CD14-positive monocyte (primary cell): ENCODE measurements around the gene TXNRD2. TPM values are rescaled to one million over a fixed set of nuclear protein-coding genes. Genes with fewer than 3 reads are reported as not detected.
A peak's percentile ranks its signal among the peaks of the same experiment; 100 is the strongest.

Source experiments
- DNase-seq, 3 donors: peaks; one replicate each; pipeline ENCODE4 v3.0.0-alpha.2; 2011 to 2022
- H2AFZ ChIP-seq: 2 replicates; pipeline ENCODE4 v1.6.0; 2012; ENCODE audit warnings: mild to moderate bottlenecking, low read depth, low read length, inconsistent platforms; ENCODE audit not compliant: insufficient read depth, poor library complexity, severe bottlenecking
- H3K27ac ChIP-seq, 2 donors: 1 replicate in 1 of 2; 2 replicates in 1 of 2; pipeline ENCODE4 v1.5.1; 2012 to 2013; ENCODE audit warnings: low read length in 2 of 2, control low read depth in 1 of 2, inconsistent platforms in 1 of 2, low read depth in 1 of 2, mild to moderate bottlenecking in 1 of 2
- H3K27me3 ChIP-seq, 2 donors: one replicate each; pipeline versions ENCODE4 v1.6.0 to v1.6.1; 2011 to 2013; ENCODE audit warnings: low read length in 2 of 2; ENCODE audit not compliant: control insufficient read depth in 2 of 2, insufficient read depth in 2 of 2
- H3K36me3 ChIP-seq, 2 donors: replicated peaks in 1 of 2; 1 replicate in 1 of 2; 2 replicates in 1 of 2; pipeline versions ENCODE4 v1.5.1 to v1.6.1; 2012 to 2013; ENCODE audit warnings: low read length in 2 of 2, control low read depth in 1 of 2, inconsistent platforms in 1 of 2, mild to moderate bottlenecking in 1 of 2; ENCODE audit not compliant: insufficient read depth in 2 of 2, control insufficient read depth in 1 of 2
- H3K4me1 ChIP-seq, 2 donors: 1 replicate in 1 of 2; 2 replicates in 1 of 2; pipeline versions ENCODE4 v1.5.1 to v1.6.1; 2012 to 2013; ENCODE audit warnings: low read length in 2 of 2, control low read depth in 1 of 2, inconsistent platforms in 1 of 2, mild to moderate bottlenecking in 1 of 2, moderate library complexity in 1 of 2; ENCODE audit not compliant: insufficient read depth in 2 of 2, control insufficient read depth in 1 of 2
- H3K4me2 ChIP-seq: replicated peaks from 2 replicates; pipeline ENCODE3; 2012; ENCODE audit warnings: low read length, moderate library complexity, mild to moderate bottlenecking; ENCODE audit not compliant: poor library complexity, severe bottlenecking; ENCODE audit errors: extremely low read depth
- H3K4me3 ChIP-seq, 3 experiments: fragments of 200-600 bp in 1 of 3; sonication (generic) in 1 of 3; replicated peaks in 1 of 3; 1 replicate in 2 of 3; 2 replicates in 1 of 3; pipeline ENCODE4 v1.5.1; 2011 to 2013; ENCODE audit warnings: low read length in 3 of 3, mild to moderate bottlenecking in 3 of 3, control low read depth in 2 of 3, low read depth in 2 of 3, inconsistent platforms in 1 of 3, moderate library complexity in 1 of 3
- H3K79me2 ChIP-seq: 2 replicates; pipeline ENCODE4 v1.6.0; 2012; ENCODE audit warnings: mild to moderate bottlenecking, control low read depth, inconsistent platforms, low read length, moderate library complexity; ENCODE audit not compliant: insufficient read depth
- H3K9ac ChIP-seq: 2 replicates; pipeline ENCODE4 v1.6.0; 2017; ENCODE audit warnings: low read length, mild to moderate bottlenecking; ENCODE audit not compliant: insufficient read depth, poor library complexity, severe bottlenecking
- H3K9me3 ChIP-seq, 2 donors: replicated peaks in 1 of 2; 1 replicate in 1 of 2; 2 replicates in 1 of 2; pipeline versions ENCODE4 v1.5.1 to v1.6.1; 2012 to 2013; ENCODE audit warnings: low read length in 2 of 2, control low read depth in 1 of 2; ENCODE audit not compliant: control insufficient read depth in 1 of 2, insufficient read depth in 1 of 2
- H4K20me1 ChIP-seq: 2 replicates; pipeline ENCODE4 v1.6.0; 2012; ENCODE audit warnings: mild to moderate bottlenecking, low read length, control low read depth, moderate library complexity; ENCODE audit not compliant: insufficient read depth
- H3K27ac Mint-ChIP-seq, 7 donors: one replicate each; pipeline ENCODE4 v1.8.0; 2020; ENCODE audit warnings: mild to moderate bottlenecking in 7 of 7, mixed read lengths in 7 of 7, moderate library complexity in 6 of 7, inconsistent platforms in 2 of 7
- H3K27me3 Mint-ChIP-seq, 3 donors: one replicate each; pipeline ENCODE4 v1.8.0; 2021 to 2022; ENCODE audit warnings: low read depth in 3 of 3, mild to moderate bottlenecking in 3 of 3, mixed read lengths in 3 of 3, moderate library complexity in 3 of 3, inconsistent platforms in 1 of 3
- H3K36me3 Mint-ChIP-seq, 2 donors: one replicate each; pipeline ENCODE4 v1.8.0; 2020; ENCODE audit warnings: mixed read lengths in 2 of 2, inconsistent platforms in 1 of 2, mild to moderate bottlenecking in 1 of 2
- H3K4me1 Mint-ChIP-seq: one replicate; pipeline ENCODE4 v1.8.0; 2020; ENCODE audit warnings: mild to moderate bottlenecking, mixed read lengths
- H3K4me3 Mint-ChIP-seq, 2 donors: one replicate each; pipeline ENCODE4 v1.8.0; 2020; ENCODE audit warnings: mild to moderate bottlenecking in 2 of 2, mixed read lengths in 2 of 2, moderate library complexity in 1 of 2
- H3K9me3 Mint-ChIP-seq, 7 donors: one replicate each; pipeline ENCODE4 v1.8.0; 2020 to 2022; ENCODE audit warnings: mixed read lengths in 7 of 7, mild to moderate bottlenecking in 6 of 7, moderate library complexity in 6 of 7, inconsistent platforms in 2 of 7
- WGBS: methylation state at CpG from one replicate; pipeline ENCODE4 v1.1.5; 2013; ENCODE audit warnings: missing lambda C conversion rate; ENCODE audit not compliant: insufficient coverage; 5-methylcytosine and 5-hydroxymethylcytosine counted together
- intact Hi-C, 2 donors: fragments of 100-400 bp; cut with micrococcal nuclease; formaldehyde crosslinking; loops; one replicate each; pipeline versions ENCODE4 v1.15.0 to v1.15.1; 2023
- polyA plus RNA-seq, 3 donors: library from polyadenylated mRNA; depleted of rRNA in 1 of 3; unstranded in 2 of 3; stranded (reverse) in 1 of 3; fragments of 300-500 nt in 2 of 3; fragments of >200 nt in 1 of 3; fragmentation: Illumina TruSeq in 2 of 3; gene quantifications; 1 replicate in 2 of 3; 2 replicates in 1 of 3; pipeline ENCODE4 v1.2.3, GENCODE V29; 2012 to 2021
- TF ChIP-seq, protein P1 (sequence below): fragments of 200-600 bp; IDR thresholded peaks from one replicate; pipeline ENCODE4 v1.8.0; 2022; ENCODE audit warnings: antibody characterized with exemption, mild to moderate bottlenecking

TXNRD2 gene
- polyA plus RNA-seq, 3 donors, result 24.9 to 54.9 (median 30.8) TPM

DNA sequence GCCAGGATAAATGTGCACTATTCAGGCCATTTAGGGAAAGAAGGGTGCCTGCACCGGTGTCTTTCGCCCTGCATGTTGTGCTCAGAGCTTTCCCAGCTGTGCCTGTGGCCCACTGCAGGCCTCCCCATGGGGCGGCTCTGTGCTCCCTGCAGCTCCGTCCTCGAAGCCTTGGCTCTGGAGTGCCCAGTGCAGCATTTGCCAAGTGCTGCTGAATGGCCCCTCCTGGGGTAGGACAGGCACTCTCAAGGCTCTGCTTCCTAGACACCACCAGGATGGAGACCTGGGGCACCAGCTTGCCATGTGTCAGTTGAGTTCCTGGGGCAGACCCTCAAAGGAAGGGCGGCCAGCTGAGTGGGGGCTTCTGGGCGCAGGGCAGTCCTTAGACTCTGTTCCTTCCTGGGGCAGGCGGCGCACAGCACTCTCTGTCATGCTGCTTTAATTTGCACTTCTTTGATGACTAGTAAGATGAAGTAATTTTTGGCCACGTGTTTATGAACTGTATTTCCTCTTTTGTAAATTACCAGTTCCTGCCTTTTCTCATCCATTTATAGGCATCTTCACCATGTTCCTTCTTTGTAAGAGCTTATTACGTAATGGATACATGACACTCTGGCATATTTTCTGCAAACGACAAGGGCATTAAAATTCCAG is 54.9 kb downstream of the TXNRD2 start:
- intact Hi-C loops, result loop anchor here (2.0 to 5.0 kb wide), 2 partner anchors 32 to 34 kb away; partner anchors contain the start of genes GNB1L (in 2 of the 2) and RTL10 (in 2 of the 2)
- Histone ChIP-seq H3K9ac (peak overlapping the region; percentile 45), H3K4me1 (peaks cover 31 to 38% of the 10 kb centered on the region in 2 donors), H3K79me2 (no peaks in the 10 kb centered on the region), H3K4me3 (peak overlapping the region in 1 of 3 experiments; percentile 13), H3K27ac (peak overlapping the region; percentile 83 to 90), H3K9me3 (no peaks in the 10 kb centered on the region), H4K20me1 (peaks cover 7% of the 10 kb centered on the region), H3K27me3 (no peaks in the 10 kb centered on the region), H3K4me2 (peak overlapping the region; percentile 58), H3K36me3 (peaks cover 14 to 18% of the 10 kb centered on the region in 2 donors), H2AFZ (peak overlapping the region; percentile 70)
- Mint-ChIP-seq H3K9me3 (no peaks in the 10 kb centered on the region), H3K4me1 (peaks cover 34% of the 10 kb centered on the region), H3K27me3 (peaks cover 0 to 2% (median 0%) of the 10 kb centered on the region in 3 donors), H3K36me3 (peaks cover 24 to 57% of the 10 kb centered on the region in 2 donors), H3K27ac (peak overlapping the region; percentile 84 to 97 (median 94)), H3K4me3 (peak overlapping the region in 1 of 2 donors; percentile 48)
- 40% methylated on average over 9 of the region's 12 CpGs for WGBS
- TF ChIP-seq, protein P1, sequence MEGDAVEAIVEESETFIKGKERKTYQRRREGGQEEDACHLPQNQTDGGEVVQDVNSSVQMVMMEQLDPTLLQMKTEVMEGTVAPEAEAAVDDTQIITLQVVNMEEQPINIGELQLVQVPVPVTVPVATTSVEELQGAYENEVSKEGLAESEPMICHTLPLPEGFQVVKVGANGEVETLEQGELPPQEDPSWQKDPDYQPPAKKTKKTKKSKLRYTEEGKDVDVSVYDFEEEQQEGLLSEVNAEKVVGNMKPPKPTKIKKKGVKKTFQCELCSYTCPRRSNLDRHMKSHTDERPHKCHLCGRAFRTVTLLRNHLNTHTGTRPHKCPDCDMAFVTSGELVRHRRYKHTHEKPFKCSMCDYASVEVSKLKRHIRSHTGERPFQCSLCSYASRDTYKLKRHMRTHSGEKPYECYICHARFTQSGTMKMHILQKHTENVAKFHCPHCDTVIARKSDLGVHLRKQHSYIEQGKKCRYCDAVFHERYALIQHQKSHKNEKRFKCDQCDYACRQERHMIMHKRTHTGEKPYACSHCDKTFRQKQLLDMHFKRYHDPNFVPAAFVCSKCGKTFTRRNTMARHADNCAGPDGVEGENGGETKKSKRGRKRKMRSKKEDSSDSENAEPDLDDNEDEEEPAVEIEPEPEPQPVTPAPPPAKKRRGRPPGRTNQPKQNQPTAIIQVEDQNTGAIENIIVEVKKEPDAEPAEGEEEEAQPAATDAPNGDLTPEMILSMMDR, result no peak
- peak; percentile 87 to 98 (median 94) for DNase-seq

DNA sequence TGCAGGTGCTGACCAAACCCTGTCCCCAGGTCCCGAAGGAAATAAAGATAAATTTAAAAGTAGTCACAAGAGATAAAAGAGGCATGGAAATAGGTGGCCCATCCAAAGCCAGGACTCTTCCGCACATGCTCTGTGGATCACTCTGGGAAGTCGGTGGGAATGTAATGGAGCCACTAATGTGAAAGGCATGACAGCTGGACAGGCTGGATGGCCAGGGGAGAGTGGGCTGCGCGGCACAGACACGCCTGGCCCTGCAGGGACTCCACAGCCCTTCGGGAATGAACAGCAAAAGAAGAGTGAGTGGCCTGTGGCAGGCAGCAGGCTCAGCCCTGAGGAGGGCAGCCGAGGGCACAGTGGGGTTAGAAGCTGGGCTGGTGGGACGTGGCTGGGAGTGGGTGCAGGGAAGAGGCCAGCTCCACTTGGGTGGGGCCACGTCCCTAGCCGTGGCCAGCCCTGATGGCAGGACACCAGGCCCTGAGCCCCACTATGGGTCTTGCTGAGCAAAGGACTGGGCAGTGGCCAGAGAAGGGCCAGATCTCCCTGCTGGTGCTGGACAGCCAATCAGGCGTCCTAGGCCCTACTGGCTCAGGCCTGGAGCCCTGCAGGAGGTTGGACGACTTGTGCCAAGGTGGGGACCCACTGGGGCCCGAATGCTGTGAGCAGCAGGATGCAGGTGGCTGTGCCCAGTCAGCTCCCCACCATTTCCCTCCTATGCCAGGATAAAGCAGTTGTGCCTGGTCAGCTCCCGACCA is 55.6 kb downstream of the TXNRD2 start:
- Histone ChIP-seq H4K20me1 (peaks cover under 1% of the 10 kb centered on the region), H3K4me1 (peaks cover 24 to 31% of the 10 kb centered on the region in 2 donors), H3K4me2 (peak overlapping the region; percentile 58), H3K9me3 (no peaks in the 10 kb centered on the region), H3K36me3 (peaks cover 14 to 20% of the 10 kb centered on the region in 2 donors), H3K27me3 (no peaks in the 10 kb centered on the region), H3K27ac (peak overlapping the region; percentile 83 to 90), H2AFZ (peak overlapping the region; percentile 70), H3K9ac (peak overlapping the region; percentile 45), H3K79me2 (no peaks in the 10 kb centered on the region), H3K4me3 (no peak overlapping the region)
- Mint-ChIP-seq H3K27me3 (peaks cover 0 to 2% (median 0%) of the 10 kb centered on the region in 3 donors), H3K36me3 (peaks cover 18 to 53% of the 10 kb centered on the region in 2 donors), H3K27ac (peak overlapping the region; percentile 82 to 97 (median 94)), H3K4me3 (no peak overlapping the region), H3K9me3 (no peaks in the 10 kb centered on the region), H3K4me1 (peaks cover 26% of the 10 kb centered on the region)
- DNase-seq, result no peak
- intact Hi-C loops, result loop anchor here (2.0 to 5.0 kb wide), 2 partner anchors 31 to 34 kb away; partner anchors contain the start of genes GNB1L (in 2 of the 2) and RTL10 (in 2 of the 2)
- TF ChIP-seq, protein P1, result no peak
- 86% methylated on average over 15 of the region's 15 CpGs for WGBS
